ENCODE data around the gene BCR.

The BCR gene

DNA sequence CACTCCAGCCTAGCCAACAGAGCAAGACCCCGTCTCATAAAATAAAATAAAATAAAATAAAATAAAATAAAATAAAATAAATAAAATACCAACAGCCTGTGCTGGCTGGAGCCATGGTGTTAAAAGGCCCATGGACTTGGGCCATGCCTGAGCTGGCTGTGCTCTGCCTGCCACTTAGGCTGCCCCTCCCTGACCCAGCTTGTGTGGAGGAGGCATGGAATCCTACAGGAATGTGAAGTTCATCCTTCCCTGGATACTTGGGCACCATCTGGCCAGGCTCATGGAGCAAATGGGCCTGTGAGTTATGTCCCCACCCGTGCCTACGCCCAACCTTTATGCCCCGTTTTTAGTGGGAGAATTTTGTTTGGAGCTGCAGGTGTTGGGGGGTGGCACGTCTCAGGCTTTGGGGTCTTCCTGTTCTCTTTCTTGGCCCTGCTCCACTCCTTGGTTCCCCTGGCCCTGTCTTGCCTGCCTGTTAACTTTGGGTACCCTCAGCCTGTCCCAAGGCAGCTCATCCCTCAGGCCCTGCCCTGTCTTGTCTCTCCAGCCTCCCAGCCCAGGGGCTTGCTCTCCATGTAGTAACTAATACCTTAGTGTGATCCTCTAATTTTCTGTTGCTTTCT, 51.3 kb downstream of the BCR start:
- no peak for DNase-seq (ENCODE audit: low read depth)

DNA sequence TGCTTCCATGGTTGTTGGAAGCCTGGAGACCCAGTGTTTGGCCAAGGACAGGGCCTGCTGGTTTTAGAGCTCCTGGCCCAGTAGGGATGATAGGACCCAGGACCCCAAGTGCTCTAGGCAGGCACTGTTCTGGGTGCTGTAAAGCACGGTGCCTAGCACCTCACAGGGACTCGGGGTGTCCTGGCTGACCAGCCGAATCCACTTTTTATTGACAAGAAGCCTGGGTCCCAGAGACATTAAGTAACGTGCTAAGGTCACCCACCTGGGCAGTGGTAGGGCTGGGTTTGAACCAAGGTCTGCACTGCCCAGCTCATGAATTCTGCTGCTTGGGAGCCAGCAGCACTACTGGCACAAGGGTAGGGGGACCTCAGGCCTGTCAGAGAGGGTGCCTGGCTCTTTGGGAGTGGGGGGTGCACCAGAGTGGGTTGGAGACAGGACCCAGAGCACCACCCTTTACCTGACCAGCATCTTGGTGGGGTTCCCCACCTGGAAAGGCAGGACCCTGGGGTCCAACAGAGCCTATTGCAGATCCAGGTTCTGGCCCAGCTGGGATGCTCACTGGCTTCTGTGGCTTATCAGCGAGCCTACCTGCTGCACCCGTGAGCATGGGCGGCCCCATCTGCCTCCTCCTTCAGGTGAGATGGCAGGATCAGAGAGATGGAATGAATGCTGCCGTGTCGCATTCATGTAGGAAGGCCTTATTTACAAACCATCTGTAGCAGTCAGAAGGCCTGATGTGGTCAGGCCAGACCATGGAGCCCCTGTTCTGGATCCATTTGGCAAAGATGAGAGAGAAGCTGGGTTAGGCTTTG, 52.0 kb downstream of the BCR start:
- DNase-seq (ENCODE audit: low read depth): no peak

DNA sequence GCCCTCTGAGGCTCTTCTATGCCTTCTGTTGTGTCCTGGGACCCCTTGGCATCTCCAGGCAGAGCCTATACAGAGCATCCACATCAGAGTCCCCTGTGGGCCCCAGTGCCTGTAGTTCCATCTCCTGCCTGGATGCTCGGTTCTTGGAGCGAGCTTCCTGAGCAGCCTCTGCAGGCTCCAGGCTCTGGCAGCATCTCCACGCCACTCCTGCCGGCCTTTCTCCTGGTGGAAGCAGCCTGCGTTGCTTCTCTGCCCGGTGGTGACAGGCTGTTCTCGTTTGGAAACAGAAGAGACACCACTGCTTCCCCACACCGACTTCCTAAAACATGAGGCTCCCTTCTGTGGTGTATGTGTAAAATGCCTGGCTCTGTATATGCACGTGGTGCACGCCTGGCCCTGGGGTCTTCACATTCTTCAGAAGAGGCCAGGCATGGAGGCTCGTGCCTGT, 52.8 kb downstream of the BCR start:
- no peak for DNase-seq (ENCODE audit: low read depth)

DNA sequence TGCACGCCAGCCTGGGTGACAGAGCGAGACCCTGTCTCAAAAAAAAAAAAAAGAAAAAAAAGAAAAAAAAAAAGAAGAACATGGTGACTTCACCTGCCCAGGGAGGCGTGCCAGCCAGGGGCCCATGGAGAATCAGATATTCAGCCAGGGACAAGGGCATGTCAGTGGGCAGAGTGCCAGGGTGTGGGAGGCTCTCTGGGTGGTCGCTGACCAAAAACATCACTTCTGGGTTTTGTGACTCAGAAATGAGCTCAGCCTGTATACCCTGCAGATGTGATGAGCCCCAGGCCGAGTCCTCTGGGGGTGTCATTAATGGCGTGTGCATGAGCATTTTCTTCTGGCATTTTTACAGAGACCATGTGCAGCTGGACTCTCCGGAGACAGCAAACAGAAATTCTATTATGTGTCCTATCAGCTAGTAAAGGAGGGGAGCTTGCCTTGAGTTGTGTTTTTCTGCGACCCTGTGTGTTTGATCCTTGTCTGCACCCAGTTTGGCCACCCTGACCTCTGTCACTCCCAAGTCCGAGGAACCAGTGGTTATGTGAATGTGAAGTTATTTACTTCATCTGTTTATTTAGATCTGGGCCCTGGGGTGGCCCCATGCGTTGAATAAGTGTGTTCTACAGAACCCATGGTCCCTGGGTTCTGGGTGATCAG, 53.6 kb downstream of the BCR start:
- no peak for DNase-seq (ENCODE audit: low read depth)

DNA sequence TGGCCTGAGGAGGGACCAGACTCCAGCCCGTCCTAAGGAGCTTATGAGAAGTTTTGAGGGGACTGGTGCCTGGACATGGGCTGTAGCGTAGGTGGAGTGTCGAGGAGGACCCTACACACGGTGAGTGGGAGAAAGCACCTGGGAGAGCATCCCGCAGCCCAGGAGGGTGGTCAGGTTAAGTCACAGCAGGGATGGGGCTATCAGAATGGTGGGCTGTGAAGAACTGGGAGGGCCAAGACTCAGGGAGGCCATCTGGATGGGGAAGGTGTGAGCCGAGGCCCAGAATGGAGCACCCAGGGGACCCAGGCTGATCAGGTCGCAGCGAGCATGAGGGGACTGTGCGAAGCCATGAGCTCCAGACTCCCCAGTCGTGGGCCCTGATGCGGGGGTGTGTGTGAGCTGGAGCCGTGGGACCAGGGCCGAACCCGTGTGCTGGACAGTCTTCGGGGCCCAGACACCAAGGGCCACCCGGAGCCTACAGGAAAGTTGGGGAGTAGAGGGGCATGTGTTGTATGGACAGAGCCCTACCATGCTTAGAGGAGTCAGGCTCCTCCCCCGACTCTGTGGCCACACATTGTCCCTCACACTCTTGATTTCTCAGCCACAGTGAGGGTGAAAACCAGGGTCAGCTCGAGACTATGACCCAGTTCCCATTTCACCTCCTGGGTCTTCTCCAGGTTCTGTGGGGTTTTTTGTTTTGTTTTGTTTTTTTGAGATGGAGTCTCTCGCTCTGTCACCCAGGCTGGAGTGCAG, 54.3 kb downstream of the BCR start:
- DNase-seq (ENCODE audit: low read depth): no peak

DNA sequence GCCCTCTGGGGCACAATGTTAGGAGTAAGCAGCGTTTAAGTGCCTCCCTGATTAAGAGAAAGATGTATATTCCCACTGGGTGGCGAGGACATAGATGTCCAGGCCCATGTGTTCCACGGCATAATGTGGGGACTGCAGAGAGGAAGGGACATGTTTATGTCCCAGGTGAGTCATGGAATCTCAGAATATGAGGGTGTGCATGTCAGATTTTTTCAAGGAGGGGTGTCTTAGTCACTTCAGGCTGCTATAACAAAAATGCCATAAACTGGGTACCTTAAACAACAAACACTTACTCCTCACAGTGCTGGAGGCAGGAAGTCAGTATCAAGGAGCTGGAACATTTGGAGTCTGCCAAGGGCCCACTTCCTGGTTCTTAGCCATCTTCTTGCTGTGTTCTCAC, 55.1 kb downstream of the BCR start:
- no peak for DNase-seq (ENCODE audit: low read depth)

DNA sequence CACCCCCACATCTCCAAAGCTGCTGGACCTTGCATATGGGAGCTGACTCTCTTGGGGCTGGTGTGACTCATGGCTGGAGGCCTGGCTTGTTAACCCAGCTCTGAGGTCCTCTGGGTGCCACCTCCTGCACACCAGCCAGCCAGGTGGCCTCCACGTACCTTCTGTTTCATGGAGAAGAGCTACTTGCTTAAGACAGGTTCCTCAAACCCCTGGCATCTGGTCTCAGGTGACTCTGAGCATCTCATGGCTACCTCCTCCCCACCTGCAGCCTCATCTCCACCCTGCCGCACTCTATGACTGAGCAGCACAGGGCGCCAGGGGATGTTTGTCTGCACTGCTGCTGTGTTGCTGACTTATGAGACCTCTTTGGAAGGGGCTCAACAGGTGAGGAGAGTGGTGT, 55.7 kb downstream of the BCR start:
- no peak for DNase-seq (ENCODE audit: low read depth)

DNA sequence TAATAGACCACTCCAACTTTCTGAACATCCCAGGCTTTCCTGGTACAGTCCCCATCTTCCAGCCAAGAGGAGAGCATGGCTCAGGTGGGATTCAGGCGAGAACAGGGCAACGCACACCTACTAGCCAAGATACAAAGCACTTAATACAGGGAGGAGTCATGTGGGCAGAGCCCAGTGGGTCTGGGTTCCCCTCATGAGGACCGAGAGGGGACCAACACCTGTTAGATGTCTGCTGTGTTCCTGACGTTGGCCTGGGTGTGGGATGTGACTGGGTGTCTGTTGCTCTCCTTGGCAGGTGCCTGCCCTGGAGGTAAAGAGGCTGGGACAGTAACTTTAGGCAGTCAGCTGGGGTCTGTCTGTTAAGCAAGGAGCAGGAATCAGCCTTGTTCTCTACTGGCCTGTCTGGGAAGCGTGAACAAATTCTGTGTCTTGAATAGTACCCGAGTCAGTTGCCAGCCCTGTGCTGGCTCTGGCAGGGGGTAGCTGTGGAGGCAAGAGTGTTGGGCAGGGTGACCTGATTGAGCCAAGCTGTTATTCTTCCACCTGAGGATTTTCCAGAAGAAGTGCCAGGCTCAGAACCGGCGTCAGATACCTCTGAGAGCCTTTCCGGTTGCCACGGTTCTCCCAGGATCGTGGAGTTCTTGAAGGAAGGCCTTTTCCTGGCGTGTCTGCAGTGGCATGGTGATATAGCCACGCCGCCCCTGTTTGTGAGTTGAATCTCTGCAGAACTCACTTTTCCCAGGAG, 56.3 kb downstream of the BCR start:
- no peak for DNase-seq (ENCODE audit: low read depth)

DNA sequence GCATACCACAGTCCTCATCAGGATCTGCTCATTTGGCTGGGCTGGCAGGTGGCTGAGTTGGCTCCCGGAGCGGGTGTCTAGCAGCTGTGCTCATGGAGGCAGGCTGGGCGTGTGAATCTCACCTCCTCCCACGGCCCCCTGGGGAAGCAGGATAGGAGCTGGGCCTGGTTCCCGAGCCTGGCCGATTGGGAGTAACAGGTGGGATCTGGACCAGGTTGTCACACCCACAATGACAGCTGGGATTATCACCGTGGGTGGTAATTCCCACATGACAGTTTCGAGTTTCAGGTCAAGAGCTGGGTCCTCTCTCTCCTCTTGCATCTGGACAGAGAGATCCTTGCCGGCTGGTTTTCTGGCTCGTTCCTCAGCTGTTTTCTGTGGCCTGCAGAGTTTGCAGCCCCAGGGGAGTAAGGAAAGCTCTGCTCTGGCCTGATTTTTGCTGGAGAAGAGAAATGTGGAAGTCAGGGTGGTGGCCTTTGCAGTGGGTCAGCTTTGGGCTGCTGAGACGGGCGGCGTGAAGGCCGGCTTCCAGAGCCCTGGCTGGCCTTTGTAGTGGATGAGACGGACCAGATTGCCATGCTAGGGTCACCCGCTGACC, 57.0 kb downstream of the BCR start:
- no peak for DNase-seq (ENCODE audit: low read depth)

DNA sequence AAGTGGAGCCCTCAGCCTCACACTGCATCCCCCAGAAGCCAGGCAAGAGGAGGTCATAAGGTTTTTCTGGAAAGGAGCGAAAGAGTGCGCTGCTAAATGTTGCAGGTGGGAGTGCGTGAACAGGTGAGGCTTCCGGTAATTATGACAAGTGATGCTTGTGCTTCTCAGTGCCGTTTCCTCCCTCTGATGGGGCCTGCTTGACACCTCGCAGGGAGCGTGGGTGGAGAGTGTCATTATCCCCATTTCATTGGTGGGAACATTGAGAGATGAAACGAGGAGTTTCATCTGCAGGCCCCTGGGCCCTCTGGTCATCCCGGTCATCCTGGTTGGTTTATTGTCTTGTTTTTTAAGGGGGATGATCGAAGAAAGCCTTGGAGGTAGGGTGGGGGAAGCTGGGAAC, 57.5 kb downstream of the BCR start:
- DNase-seq (ENCODE audit: low read depth): no peak

DNA sequence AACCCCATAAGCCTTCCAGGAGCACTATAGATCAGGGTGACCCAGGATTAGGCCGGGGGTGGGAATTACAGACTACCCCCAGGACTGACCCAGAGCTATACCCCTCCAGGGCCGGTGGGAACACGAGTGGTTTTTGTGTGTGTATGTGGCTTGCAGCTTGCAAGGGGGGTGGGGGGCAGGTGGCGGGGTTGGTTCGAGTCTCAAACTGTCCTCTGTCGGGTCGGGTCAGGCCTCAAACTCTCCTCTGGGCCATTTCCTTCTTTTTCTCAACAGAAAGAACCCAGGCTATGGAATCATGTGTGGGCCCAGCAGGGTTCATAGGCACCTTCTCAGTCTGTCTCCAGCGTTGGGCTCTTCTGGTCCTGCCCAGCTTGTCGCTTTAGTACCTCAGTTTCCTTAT, 58.4 kb downstream of the BCR start:
- DNase-seq (ENCODE audit: low read depth): no peak

DNA sequence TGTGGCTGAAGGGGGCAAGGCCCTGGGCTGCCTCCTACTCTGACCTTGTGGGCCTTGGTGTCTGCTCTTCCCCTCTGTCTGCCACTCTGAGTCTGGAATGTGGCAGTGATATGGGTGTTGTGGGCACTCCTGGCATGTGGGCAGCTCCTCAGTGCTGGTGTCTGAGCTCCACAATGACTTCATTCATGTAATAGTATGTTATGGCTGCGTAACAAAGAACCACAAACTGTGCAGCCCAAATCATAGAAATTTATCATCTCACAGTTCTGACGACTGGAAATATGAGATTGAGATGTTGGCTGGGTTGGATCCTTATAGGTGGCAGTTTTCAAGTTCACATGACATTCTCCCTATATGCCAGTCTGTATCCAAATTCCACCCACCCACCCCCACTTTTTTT, 59.1 kb downstream of the BCR start:
- no peak for DNase-seq (ENCODE audit: low read depth)

DNA sequence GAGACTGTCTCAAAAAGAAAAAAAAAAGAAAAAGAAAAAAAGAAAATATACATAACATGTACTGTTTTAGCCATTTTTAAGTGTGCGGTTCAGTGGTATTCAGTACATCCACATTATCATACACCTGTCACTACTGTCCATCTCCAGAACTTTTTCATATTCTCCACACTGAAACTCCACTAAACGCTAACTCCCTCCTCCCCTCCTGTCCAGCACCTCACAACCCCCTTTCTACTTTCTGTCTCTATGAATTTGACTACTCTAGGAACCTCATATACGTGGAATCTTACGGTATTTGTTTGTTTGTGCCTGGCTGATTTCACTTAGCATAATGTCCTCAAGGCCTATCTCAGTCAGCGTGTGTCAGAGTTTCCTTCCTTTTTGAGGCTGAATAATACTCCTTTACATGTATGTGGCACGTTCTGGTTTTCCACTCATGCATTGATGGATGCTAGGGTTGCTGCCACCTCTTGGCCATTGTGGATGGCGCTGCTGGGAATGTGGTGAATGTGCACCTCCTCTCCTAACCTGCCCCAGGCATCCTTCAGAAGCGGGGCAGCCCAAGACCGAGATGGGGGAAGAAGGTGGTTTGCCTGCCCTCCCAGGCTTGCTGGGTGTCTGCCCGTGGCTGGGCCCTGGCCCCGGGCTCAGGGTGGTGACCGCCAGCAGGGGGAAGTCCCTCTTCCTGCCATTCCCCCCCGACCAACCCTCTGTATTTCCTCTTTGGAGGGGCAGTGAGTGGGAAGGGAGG, 60.5 kb downstream of the BCR start:
- no peak for DNase-seq (ENCODE audit: low read depth)

DNA sequence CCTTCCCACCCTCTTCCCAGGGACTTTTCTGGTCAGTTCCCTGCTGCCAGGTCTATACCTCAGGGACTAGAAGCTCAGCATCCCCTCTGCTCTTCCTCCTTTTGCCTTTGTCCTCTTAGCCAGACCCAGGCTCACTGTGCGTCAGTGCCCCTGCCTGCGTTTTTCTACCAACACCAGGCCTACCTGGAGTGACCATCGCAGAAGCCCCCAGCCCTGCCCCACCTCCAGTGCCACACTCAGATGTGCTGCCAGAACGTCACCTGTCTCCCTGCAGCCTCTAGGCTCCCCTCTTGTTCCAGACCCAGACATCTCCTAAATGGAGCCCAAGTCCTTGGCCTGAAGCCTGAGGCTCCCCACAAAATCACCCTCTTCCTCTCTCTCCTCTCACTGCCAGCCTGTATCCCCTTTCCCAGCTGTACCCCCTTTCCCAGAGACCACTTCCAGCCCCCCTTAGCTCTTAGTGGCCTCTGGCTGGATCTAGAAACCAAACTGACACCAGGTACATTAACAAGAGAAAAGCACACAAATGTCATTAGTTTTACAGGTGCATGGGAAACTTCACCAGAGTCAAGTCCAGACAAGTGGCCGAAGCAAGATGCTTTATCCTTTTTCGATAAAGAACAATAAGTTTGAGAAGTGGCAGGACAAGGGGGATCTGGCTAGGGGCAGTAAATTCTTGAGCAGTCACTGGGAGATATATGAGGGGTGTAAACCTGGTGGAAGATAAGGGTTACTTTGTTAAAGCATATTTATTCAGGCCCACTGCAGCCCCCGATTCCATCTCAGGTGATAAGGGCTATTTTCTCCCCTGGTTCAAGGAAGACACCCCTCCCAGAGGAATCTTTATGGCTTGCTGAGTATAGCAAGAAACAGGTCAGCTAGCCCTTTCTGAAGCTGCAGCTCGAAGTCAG, 61.5 kb downstream of the BCR start:
- DNase-seq (ENCODE audit: low read depth): no peak

DNA sequence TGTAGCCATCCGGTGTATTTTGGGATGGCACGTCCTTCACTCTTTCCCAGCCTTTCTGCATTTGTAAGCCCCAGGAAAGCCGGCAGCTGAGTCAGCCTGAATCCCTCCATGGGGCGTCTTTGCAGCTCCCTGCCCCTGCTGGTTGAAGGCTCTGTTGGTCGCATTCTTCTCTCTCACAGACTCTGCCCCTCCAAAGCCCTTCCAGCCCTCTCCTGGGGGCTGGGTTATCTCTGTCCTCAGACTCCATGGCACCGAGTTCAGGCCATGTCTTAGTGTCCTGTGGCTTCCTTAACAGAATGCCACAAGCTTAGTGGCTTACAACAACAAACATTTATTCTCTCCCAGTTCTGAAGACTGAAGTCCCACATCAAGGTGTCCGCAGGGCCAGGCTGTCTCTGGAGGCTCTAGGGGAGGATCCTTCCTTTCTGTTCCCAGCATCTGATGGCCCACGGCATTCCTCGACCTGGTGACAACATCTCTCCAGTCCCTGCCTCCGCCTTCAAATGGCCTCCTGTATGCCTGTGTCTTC, 62.2 kb downstream of the BCR start:
- DNase-seq (ENCODE audit: low read depth): no peak

DNA sequence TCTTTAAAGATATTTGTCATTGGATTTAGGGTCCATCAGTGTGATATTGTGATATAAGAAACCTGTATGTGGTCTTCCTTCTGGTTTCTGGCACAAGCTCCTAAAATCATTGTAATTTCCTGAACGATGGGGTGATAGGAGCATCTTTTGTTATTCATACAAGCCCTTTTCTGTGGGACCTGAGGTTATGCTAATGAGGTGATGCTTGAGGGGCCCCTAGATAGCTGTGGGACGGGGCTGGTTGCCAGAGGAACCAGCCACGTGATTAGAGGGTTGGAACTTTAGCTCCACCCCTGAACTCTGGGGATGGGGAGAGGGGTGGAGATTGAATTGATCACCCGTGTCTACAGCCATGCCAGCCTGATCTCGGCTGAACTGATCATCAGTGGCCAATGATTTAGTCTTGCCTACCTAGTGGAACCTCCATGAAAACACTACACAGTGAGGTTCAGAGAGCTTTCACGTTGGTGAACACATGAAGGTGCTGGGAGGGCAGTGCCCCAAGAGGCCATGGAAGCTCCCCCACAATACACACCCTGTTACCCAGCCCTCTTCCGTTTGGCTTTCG, 62.8 kb downstream of the BCR start:
- no peak for DNase-seq (ENCODE audit: low read depth)

DNA sequence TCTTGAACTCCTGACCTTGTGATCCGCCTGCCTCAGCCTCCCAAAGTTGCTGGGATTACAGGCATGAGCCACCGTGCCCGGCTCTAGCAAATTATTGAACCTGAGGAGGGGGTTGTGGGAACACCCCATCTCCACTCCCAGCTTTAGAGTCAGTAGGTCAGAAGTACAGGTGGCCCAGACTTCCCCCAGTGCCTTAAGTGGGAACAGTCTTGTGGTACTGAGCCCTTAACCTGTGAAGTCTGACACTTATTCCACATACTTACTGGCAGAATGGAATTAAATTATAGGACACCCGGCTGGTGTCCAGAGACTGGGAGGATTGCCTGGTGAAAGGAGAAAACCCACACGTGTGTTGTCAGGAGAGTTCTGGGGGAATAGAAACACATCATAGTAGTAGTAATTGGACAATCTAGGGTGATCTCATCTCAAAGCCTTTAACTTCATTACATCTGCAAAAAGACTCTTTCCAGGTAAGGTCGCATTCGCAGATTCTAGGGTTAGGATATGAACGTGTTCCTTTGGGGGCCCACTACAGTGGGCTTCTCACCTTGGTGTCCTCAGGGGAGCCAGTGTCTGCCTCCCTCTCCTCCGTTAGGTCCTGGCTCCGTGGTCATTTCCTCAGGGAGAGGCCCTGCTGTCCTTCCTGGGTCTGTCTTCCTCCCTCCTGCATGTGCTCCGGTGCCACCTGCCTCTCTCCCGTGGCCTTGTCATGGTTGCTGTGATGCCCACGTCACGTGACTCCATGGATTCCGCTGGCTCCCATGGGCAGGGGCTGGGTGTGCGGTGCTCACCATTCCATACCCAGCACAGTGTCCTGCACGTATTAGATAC, 63.8 kb downstream of the BCR start:
- no peak for DNase-seq (ENCODE audit: low read depth)

DNA sequence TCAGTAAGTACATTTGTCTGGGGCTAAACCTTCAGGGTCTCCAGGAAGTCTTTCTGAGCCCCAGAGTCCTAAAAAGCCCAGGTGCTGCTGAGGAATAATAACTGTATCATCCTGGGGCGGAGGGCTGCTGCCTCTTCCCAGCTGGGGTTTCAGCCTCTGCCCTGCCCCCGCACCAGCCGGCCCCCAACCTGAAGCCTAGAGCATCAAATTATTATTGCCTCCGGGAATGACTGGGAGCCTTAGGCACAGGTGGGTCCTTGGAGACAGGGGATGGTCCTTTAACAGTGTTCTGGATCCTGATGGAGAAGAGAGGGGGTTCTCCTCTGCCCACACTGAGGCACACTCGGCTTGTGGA, 64.4 kb downstream of the BCR start:
- no peak for DNase-seq (ENCODE audit: low read depth)

Measured in fibroblast of gingiva (primary cell).